HG03039 (cell line): Measurements from ENCODE around the gene NCKAP5L.
"Not testable (repeated sequence)": the region's sequence is repeated elsewhere in the genome, so short reads cannot be mapped to it uniquely, and the experiment has no call there.

Source experiments
- ATAC-seq: cut with Tn5 transposase; IDR thresholded peaks from one replicate; pipeline ENCODE4 v1.9.1; 2021; ENCODE audit warnings: mild to moderate bottlenecking, moderate library complexity; ENCODE audit not compliant: unreplicated experiment

The NCKAP5L gene

GRCh38 chr12:49783917-49784676 is 44.1 kb downstream of the NCKAP5L start:
- ATAC-seq, result no peak

- ATAC-seq, result not testable (repeated sequence)
These were observed 47.3 kb downstream of the NCKAP5L start for GRCh38 chr12:49780914-49781313.

DNA sequence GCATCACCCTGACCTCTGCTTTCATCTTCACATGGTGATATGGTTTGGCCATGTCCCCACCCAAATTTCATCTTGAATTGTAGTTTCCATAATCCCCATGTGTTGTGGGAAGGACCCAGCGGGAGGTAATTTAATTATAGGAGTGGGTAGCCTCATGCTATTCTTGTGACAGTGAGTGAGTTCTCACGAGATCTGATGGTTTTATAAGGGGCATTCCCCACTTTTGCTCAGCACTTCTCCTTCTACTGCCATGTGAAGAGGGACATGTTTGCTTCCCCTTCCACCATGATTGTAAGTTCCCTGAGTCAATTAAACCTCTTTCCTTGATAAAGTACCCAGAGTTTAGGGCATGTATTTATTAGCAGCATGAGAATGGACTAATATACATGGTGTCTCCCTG is 48.6 kb downstream of the NCKAP5L start:
- no peak for ATAC-seq

DNA sequence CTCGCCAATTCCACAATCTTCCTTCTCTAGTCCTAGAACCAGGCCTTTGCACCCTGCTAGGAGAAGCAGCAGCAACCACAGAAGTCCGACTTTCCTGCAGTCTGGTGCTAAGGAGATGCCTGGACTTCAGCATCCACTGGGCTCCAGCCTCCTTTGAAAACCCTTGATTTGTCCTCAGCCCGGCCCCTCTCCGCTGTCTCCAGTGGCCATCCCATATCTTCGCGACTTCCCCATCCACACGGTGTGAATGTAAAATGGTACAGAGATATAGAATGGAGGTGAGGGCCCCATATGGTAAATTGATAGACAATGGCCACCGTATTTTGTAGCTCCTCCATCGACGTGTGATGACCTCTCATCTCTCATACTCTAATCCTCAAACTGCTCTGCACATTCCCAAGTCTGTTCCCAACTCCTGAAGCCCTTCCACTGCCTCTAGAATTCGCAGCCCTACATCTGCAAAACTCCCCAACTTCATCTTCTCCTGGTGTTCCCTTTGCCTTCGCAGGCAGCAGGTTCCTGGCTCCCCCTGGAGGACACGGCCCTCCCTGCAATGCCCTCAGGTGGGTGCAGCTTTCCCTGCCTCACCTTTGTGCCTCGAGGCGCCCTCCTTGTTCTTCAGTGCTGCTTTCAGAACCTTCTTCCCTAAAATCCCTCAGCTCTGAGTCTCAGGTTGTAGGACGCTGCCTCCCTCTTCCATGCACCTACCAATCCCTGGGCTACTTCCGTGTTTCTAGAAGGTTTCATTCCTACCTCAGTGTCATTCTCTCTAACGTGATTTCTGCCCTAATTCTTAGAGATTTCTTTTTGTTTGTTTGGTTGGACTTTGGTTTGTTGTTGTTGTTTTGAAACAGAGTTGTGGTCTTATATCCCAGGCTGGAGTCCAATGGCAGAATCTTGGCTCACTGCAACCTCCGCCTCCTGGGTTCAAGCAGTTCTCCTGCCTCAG is 50.1 kb downstream of the NCKAP5L start:
- no peak for ATAC-seq

DNA sequence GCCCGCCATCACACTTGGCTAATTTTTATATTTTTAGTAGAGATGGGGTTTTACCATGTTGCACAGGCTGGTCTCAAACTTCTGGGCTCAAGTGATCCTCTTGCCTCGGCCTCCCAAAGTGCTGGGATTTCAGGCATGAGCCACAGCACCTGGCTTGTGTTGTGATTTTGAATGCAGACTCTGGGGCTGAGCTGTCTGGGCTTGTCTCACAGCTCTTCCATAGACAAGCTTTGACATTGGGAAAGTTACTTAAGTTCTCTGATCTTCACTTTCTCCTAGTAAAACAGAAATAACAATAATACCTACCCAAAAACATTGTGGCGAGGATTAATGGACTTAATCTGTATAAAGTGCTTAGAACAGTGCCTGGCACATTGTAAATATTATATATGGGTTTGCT is 50.9 kb downstream of the NCKAP5L start:
- no peak for ATAC-seq

- ATAC-seq, result no peak
These were observed 51.4 kb downstream of the NCKAP5L start for GRCh38 chr12:49776858-49777257.

GRCh38 chr12:49776413-49776812 is 51.8 kb downstream of the NCKAP5L start:
- ATAC-seq, result no peak

DNA sequence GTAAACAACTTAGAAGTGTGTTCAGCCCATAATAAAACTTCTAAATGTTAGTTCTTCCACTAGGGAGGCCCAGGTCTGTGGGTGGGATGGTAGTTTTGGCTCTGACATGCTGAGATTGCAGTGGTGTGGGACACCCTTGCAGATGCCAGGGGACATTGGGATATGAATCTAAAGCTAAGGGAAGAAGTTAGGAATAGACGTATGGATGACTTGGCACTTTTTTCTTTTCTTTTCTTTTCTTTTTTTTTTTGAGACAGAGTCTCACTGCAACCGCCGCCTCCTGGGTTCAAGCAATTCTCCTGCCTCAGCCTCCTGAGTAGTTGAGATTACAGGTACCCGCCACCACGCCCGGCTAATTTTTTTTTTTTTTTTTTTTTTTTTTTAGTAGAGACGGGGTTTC is 55.1 kb downstream of the NCKAP5L start:
- not testable (repeated sequence) for ATAC-seq

DNA sequence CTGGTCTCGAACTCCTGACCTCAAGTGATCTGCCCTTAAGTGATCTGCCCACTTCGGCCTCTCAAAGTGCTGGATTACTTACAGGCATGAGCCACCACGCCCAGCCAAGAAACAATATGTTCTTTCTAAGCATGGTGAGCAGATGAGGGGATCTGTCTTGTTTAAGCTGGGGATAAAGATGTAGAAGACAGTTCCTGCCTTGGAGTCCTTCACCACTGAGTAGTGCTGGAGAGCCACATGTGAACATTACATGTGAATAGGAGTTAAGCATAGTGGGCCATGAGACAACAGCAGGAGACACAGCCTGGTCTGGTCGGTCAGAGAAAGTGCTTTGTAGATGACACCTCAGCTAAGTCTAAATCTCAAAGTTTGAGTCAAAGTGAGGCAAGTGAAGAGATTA is 60.9 kb downstream of the NCKAP5L start:
- no peak for ATAC-seq

DNA sequence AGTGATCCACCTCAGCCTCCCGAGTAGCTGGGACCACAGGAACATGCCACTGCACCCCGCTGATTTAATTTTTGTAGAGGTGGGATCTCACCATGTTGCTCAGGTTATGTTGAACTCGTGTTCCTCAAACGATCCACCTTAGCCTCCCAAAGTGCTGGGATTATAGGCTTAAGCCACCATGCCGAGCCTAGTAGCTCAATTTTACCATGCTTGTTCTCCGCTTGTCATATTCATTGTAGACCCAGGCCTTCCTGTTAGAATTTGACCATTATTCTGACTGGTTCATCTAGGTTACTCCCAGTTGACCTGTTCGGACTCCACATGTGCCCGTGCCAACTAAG is 62.1 kb downstream of the NCKAP5L start:
- ATAC-seq, result no peak

DNA sequence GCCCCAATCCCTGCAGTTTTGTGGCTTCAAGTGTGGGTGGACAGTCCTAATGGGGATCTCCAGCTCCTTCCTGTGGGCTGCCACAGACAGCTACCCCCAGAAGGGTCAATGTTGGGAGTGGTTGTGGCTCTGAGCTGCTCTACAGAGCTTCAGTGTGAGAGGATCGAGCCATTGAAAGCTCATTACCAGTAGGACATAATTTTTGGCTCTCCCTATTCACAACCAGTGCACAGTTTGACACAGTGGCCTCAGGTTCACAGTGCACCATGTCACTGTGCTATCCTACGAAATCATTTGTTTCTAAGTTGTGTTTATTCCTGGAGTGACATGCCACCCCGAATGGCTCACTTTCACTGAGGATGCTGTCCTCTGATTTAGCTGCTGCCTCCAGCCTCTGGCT is 64.1 kb downstream of the NCKAP5L start:
- ATAC-seq, result no peak

GRCh38 chr12:49763006-49763591 is 65.1 kb downstream of the NCKAP5L start:
- ATAC-seq, result no peak

- ATAC-seq, result no peak
These were observed 65.8 kb downstream of the NCKAP5L start for GRCh38 chr12:49762468-49762847.

GRCh38 chr12:49761677-49762467 is 66.3 kb downstream of the NCKAP5L start:
- no peak for ATAC-seq

GRCh38 chr12:49750996-49751393 is 77.2 kb downstream of the NCKAP5L start:
- no peak for ATAC-seq

DNA sequence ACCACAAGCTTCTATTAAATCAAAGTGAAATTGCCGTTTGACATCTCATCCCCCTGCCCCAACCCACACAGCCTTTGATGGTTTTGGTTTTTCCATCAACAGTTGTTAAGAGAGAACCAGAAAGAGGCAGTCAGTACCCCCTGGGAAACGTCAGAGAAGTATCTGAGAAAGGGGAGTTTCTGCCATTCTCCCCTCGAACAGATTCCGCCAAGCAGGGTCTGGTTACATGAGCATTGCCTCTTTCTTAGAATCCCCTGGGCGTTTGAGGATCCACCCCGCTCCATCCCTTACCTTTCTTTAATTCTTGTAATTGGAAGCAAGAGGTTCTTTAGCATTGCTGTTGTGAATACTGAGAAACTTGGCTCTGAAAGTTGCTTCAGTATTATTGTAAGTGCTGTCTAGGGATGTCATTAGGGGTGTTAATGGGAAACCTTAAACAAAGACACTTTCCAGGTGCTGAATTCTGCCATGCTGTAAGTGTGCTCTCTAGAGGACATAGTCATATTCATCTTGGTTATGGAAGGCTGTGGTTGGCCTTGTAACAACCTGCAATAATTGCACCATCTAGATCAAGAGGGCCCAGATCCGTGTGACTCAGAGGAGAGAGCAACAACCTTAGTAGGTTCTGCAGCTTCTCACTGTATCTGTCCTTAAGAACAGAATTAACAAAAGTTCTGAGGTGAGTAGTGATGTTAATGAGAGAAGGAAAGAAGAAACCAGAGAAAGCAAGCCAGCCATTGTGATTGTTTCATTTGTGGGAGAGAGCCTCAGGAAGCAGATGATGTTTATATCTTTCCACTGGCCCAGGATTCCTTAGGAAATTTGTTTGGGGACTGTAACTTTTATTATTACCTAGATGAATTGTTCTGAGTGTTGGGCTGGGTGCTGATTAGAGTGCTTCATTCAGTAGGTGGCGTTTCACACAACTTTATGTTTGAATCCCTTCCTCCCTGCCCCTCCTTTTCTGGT is 77.9 kb downstream of the NCKAP5L start:
- ATAC-seq, result no peak

DNA sequence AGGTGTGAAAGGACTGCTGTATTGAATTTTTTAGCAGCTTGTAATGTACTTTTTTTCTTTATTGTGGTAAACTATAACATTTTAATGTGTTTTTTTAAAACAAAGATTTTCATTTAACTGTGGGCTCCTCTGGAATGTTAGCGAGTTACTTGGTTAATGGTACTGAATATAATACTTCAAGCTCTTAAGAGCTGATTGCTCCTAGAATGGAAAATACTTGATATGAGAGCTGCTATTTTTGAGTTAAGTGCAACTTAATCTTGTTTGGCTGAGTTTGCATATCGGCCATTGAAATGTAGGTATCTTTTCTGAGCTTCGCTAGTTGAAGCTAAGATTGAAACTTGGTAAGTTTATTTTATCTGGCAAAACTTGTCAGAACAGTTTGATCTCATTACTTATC is 79.4 kb downstream of the NCKAP5L start:
- no peak for ATAC-seq

DNA sequence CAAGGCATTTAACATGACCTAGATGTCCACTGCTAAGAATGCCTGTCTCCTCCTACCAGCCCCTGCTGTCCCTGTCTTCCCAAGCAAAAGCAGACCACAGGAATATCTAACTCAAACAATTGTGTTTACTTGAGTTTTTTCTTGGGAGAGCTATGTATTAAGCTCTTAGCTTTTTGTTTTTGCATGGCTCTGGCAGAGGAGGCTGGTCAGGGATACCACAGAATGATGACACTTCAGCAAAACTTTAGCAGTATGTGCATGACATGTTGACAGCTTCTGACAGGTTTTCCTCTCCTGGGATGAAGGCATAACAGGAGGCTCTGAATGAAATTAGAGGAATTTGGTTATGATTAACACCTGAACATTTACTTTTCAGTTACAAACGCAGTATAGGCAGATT is 79.9 kb downstream of the NCKAP5L start:
- no peak for ATAC-seq

GRCh38 chr12:49744363-49744885 is 83.8 kb downstream of the NCKAP5L start:
- ATAC-seq, result no peak
